GM21576 (cell line): Measurements from ENCODE around the gene SNRPB2.

ENCODE experiments used
- ATAC-seq: cut with Tn5 transposase; IDR thresholded peaks from one replicate; pipeline ENCODE4 v1.9.1; 2021; ENCODE audit warnings: mild to moderate bottlenecking, moderate library complexity; ENCODE audit not compliant: unreplicated experiment

Gene SNRPB2

DNA sequence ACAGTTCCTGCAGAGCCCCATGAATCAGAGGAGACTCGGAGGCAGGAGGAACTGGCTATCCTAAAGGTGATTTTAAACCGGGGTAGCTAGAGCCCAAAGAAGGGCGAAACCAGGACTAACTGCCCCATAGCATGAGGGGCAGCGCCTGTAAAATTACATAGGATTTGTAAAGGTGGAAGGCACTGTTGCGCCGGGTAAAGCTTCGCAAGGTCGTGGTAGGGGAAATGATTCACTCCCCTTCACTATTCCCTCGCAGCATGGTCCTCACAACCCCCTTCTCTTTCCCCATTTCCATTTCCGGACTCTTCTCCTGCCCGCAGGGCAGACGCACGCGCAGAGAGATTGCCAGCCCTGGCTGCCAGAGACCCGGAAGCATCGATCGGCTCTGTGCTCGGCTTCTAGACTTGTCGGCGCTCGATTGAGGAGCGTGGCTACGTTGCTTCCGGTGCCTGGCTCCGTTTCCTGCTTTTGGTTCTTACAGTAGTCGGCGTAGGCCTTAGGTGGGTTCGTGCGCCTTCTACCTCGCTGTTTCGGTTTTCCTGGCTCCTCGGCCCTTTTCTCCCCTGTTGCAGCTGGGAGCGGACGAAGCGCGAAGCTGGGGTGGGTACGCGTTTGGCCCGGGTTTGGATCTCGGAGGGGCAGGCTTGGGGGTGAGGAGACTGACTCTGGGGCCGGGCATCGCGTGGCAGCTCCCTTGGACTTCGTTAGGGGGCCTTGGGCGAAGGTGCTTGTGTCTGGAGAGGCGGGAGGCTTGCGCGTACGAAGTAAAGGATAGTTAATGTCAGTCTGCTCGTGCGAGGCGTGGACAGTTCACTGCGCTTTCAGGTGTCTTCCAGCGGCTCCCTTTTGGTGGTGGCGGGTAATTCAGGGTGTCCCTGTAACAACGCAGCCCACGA, at the start of gene SNRPB2:
Gene SNRPB2 (plus strand): TSS at position 462 of the 896 bp plus-strand sequence. CDS start 1,677 bp downstream, outside the sequence.
- ATAC-seq, result peak; percentile 99

GRCh38 chr20:16684416-16684815, 45.4 kb upstream of the SNRPB2 start:
- no peak for ATAC-seq

DNA sequence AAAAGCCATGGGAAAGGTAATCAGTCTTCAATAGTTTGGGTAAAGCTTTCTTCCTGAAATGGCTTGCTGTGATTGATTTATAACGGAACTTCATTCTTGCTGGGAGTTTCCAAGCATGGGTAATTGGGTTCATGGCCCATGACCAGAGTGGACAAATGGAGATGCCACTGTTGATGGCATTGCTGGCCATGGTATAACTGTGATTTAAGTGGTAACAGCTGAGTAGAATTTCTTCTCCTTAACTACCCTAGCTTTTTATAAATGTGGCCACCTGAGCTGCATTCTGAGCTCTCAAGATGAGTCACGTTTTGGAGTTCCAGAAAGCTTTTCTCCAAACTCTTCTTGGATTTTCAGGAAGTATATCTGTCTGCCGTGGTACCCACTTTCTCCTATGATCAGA, 39.9 kb upstream of the SNRPB2 start:
- no peak for ATAC-seq

- ATAC-seq, result no peak
Measured at GRCh38 chr20:16691381-16691780, 38.4 kb upstream of the SNRPB2 start.

DNA sequence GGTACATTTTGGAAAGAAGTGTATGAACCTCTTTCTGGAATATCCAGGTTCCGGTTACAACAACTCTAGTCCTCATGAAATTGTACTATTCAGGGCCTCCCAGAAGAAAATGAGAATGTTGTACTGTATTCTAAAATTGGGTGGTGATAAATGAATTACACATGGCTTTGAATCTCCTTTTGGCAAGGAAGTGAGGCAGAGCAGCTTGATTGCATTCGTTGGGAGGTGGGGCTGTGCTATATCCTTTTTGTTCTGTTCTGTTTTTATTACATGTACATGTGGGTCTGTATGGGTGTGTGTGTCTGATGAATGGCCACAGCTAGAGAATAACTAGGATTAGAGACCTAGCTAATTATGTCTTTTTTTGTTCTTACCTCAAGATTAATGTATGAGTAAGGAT, 37.8 kb upstream of the SNRPB2 start:
- ATAC-seq, result no peak

GRCh38 chr20:16692442-16692841, 37.4 kb upstream of the SNRPB2 start:
- ATAC-seq, result no peak

DNA sequence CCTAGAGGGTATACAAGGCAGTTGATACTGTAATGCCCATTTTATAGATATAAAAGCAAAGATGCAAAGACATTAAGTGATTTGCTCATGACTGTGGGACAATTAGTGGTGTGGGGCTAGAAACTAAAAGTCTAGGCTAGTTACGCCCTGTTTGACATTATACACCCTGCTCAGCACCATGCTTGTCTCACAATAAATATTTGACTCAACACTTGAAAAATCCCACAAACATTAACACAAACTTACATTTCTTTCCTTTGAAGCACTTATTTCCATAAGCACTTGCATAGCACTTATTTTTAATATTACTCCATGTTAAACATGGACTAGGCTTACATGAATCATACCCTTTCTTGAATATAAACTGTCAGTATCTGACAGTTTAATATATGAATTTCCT, 36.5 kb upstream of the SNRPB2 start:
- no peak for ATAC-seq

DNA sequence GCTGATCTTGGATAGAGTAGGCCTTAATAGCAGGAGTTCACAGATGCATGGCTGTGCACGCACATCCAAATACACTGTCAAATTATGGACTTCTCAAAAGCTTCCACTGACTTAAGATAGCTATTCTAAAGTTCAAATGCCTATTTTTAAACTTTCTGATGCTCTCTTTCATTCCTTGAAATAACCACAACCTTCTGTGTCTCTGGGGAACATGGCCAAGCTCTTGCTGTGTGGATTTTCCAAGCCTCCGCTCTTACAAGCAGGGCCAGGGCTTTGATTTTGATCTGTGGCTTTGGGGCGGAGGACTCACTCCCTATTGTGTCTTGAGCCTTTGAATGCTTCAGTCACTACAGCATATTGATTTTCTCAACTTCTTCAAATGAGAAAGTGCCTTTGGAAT, 35.7 kb upstream of the SNRPB2 start:
- no peak for ATAC-seq

DNA sequence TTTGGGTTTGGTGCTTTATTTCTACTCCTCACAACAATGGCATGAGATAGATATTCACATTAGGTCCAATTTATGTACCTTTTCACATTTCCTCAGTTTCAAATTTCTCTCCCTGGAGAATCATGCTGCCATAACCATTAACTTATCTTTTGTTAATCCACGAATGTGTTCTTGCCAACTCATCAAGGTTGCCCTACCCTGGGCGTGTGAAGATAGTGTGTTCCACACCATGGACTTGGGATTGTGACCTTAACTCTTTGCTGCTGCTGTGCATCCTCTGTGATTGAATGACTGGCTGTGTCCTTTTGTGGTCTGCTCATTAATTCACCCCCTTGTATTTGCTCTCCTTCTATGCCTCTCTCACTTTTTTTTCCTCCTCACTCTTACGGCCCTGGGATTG, 34.2 kb upstream of the SNRPB2 start:
- no peak for ATAC-seq

- ATAC-seq, result no peak
Measured at GRCh38 chr20:16699293-16699692, 30.5 kb upstream of the SNRPB2 start.

GRCh38 chr20:16701296-16701695, 28.5 kb upstream of the SNRPB2 start:
- ATAC-seq, result no peak

GRCh38 chr20:16703570-16703969, 26.3 kb upstream of the SNRPB2 start:
- no peak for ATAC-seq

- peak; percentile 73 for ATAC-seq
Measured at GRCh38 chr20:16707674-16708073, 22.2 kb upstream of the SNRPB2 start.

GRCh38 chr20:16708602-16709001, 21.2 kb upstream of the SNRPB2 start:
- ATAC-seq, result no peak

DNA sequence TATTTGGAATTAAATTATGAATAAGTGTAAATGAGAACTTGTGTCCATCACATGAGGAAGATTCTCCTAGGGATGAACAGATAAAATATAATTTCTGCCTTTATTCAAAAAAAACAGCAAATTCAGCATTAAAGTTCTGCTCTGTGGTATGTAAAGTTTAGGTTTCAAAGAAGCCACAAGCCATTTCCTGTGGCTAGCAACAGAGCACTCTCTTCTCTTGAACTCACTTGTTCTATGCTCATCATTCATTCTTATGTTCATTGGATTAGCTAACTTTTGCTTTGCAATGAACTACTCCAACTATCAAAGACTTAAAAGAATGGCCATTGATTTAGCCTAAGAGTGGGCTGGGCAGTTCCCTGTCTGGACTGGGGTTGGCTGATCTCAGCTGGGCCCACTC, 20.8 kb upstream of the SNRPB2 start:
- ATAC-seq, result peak; percentile 81

- ATAC-seq, result peak; percentile 47
Measured at GRCh38 chr20:16710781-16711180, 19.0 kb upstream of the SNRPB2 start.

- ATAC-seq, result no peak
Measured at GRCh38 chr20:16711661-16712258, 18.1 kb upstream of the SNRPB2 start.

DNA sequence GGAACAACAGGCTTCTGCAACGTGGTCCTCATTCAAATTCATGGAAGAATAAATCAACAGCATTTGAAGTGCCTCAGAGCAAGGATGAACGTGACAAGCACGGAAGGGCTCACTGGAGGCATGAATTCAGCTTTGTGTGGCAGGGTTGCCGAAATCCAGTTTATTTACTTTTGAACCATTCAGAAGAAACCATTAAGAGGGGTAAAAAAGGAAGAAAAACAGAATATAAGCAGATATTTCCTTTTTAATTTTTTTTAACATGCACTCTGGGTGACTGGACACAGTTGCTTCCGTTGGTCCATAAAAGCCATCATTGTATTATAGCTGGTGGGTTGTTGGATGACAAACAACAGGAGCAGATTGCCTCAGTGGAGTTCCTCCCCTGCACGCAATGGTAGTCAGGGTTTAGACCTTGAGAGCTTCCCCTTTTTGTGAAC, 17.3 kb upstream of the SNRPB2 start:
- ATAC-seq, result no peak

DNA sequence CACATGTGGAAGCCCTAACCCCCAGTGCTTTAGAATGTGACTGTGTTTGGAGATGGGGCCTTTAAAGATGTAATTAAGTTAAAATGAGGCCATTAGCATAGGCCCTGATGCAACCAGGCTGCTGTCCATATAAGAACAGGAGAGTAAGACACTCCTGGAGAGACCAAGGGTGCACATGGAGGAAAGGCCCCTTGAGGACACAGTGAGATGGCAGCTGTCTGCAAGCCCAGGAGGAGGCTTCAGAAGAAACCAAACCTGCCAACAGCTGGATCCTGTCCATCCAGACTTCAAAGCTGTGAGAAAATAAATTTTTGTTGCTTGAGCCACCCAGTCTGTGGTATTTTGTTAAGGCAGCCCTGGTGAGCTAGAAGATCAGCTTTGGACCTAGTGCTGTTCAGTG, 16.8 kb upstream of the SNRPB2 start:
- no peak for ATAC-seq

DNA sequence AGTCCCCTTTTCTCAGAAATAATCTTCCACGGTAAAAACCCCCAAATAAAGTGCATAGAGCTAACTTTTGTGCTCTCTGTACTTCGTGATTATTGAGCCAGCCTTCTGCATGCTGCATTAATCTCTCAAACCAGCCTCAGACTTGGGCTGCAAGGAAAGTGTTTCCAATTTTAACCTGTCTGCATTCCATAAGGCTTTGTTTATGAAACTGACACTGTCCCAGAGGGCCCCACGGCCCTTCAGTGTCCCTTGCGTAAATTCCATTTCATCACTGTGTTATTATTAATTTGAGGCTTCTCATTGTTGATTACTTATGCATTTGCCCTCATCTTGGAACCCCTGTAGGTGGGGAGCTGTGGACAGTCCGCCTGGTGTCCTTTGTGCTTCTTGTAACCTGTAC, 15.6 kb upstream of the SNRPB2 start:
- ATAC-seq, result no peak

DNA sequence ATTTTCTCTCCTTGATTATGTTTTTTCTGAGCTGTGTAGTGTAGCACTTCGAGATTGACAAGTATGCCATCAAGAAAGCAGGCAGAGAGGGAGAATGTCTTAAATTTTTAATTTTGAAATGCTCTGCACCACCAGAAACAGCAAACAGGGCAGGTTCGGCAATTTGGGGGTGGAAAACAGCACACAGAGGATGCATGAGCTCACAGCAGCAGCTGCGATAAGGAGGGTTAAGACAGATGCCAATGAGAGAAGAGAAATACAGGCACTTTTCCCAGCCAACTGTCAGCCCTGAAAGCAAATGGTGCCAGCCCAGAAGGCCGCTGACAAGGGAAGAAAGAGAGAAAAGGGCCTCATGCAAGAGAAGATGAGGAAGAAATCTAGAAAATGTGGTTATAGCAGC, 15.1 kb upstream of the SNRPB2 start:
- ATAC-seq, result no peak

GRCh38 chr20:16719421-16719820, 10.4 kb upstream of the SNRPB2 start:
- ATAC-seq, result no peak
